CD1c-positive myeloid dendritic cell (primary cell): ENCODE data around the gene ZNF444.
A peak's percentile ranks its signal among the peaks of the same experiment; 100 is the strongest.

Source experiments
- DNase-seq: peaks from one replicate; pipeline ENCODE4 v3.0.0-alpha.2; 2016; ENCODE audit errors: extremely low spot score

The ZNF444 gene

DNA sequence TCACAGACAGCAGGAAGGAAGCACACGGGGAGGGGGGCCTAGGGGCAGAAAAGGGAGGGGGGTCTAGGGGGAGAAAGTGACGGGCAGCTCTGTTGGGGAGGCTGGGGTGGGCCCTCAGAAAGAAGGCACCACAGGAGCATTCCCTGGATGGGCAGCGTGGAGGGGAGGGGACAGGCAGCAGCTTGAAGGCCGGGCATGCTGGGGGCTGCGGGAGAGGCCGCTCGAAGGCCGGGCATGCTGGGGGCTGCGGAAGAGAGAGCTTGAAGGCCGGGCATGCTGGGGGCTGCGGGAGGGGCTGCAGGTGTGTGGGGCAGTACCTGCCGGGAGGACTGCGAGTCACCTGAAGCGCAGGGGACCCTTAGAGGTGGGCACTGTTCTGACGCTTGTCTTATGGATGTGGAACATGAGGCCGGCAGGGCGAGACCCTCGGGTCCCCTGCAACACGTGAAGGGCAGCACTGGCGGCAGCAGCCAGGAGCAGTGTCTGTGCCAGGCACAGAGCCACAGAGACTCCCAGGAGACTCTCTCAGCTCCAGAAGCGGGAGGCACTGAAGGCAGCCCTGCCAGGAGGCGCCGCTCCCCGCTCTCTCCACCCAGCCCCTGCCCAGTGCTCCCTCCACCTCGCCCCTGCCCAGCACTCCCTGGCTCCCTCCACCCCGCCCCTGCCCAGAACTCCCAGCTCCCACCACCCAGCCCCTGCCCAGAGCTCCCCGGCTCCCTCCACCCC, 33.3 kb upstream of the ZNF444 start:
- no peak for DNase-seq

DNA sequence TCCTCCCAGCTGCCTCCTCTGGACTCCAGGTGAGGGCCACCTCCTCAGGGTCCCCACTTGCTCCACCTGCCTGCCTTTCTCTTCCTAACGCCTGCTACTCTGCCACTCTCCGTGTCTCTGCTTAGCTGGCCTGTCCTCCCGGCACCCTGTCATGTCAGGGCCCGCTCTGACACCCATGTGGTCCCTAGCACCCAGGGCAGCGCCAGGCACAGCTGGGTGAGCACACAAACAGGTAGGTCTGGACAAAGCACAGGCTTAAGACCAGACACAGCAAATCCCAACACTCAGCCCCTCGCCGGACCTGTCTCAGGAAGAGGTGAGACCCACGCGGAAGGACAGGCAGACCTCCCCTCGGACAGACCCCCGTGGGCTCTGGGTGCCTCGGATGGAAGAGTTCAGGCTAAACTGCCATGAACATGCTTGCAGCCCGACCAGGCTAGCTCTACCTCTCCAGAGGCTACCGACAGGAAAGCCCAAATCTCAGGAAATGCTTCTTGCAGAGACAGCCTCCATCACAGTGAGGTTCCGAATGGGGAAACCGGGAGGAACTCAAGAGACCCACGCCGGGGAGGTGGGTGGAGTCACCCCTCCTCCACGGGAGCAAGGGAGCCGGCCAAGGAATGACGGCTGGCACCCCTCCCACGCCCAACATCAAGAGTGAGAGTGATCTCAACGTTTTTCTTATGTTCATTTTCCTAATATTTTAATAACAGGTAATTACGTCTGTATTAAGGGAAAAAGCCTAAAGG, 32.5 kb upstream of the ZNF444 start:
- no peak for DNase-seq

DNA sequence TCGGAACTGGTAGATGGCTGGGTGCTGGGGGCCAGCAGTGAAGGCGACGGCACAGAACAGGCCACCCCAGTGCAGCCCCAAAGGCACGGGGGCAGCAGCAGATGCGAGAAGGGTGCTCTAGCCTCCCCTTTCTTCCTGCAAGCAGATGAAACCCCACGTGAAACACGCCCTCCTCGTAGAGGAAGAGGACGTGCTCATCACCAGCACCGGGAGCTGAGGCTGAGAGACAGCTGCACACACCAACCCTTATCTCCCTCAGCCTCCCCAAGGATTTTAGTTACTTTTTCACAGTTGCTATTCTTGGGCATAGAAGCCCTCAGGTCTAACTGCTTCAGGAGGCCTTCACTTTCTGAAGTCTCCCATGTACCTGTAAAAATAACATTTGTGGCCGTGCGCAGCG, 31.9 kb upstream of the ZNF444 start:
- DNase-seq, result no peak

DNA sequence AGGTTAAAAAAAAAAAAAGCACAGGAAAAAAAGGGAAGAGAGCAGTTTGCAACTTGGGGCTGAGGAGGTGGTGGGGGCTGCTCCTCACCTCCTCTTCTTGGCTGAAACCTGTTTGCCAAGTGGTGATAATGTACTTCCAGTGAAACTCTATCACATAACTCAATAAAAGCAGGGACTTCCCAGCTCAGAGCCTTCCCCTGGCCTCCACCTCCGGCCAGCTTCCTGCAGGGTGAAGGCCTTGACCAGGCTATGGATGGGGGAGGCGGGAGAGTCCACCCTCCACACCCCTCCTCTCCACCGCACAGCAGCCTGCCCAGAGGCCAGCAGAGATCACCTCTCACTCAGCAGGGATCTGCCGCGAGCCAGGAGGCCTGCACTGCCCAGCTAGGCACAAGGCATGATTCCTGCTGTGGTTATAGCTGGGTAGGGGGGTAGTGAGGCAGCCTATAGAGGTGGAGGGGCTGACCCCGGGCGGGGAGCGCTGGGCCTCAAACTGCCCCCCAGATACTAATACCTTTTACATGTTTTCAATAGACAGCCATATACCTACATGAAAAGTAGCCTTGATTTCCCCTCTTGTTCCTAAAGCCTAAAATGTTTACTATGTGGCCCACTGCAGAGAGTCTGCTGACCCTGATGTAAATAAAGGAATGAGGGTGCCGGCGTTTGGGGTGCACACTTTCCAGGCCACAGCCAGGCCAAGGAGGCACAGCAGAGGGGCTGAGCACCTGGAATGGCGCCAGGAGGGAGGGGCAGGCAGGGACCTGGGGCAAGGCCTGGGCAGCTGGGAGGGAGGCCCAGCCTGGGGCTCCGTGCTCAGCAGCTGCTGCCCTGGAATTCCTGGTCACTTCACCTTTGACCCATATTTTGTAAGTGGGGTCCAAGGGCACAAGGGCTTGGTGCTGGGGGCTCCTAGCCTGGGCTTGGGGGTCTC, 30.3 kb upstream of the ZNF444 start:
- DNase-seq, result peak; percentile 44

DNA sequence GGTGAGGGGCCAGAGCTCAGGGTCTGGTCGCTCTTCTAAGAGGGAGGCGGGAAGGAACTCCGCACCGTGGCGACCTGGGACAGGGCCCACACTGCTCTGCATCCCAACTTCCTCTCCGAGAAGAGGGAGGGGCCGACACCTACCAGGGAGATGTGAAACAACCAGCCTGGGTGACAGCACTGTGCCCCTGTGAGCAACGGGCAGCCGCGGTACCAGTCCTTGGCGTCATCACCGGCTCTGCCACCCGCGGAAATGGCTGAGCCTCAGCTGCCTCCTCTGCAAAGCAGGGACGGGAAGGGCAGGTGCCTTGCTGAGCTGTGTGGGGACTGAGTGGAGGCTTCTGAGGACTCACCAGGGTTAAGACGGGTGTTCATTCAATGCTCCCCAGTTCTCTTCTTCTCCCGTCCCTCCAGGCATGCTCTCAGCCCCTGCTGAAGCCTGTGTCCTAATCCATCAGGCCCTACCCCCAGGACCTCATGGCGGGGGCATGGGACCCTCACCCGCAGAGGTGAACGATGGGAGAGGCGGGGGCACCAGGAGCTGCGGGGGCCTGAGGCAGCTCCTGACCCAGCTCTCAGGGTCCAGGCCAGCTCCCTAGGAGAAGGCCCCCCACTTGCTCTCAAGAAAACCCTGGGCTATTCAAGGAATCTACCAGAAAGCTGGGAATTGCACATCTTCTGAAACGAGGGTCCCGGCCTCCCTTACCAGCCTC, 29.3 kb upstream of the ZNF444 start:
- DNase-seq, result peak; percentile 92

DNA sequence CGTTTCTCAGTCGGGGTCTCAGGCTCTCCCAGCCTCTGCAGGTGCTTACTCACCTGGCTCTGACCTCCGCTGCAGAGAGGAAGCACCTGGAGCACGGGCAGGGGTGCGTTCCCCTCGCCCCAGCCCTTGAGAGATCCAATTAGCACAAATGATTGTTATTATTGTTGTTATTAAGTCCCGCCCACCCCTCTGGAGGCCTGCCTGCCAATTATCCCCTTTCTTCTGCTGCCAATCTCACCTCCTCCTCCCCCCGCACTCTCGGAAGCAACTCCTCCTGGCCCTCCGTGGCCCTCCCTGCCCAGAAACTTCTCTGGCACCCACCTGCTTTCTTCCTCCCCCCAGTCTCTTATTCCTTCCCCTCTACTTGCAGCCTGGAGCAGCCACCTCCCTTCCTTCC, 28.8 kb upstream of the ZNF444 start:
- DNase-seq, result no peak

DNA sequence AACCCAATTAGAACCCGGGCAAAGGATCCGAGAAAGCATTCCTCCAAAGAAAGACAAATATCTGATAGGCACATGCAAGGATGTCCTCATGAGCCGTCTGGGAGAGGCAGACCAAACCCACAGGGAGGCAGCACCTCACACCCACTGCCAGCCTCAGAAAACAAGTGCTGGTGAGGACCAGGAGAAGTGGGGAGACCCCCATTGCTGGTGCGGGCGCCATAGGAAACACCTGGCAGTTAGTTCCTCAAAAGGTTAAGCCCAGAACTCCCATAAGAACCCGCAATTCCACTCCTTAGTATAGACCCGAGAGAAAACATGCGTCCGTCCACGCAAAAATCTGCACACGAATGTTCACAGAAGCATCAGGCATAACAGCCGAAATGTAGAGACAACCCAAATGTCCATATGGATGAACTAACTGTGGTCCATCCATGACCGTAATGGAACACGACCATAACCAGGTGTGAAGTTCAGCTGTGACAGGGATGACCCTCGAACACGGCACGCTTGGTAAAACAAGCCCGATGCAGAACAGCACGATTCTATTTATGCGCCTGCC, 27.9 kb upstream of the ZNF444 start:
- DNase-seq, result no peak

DNA sequence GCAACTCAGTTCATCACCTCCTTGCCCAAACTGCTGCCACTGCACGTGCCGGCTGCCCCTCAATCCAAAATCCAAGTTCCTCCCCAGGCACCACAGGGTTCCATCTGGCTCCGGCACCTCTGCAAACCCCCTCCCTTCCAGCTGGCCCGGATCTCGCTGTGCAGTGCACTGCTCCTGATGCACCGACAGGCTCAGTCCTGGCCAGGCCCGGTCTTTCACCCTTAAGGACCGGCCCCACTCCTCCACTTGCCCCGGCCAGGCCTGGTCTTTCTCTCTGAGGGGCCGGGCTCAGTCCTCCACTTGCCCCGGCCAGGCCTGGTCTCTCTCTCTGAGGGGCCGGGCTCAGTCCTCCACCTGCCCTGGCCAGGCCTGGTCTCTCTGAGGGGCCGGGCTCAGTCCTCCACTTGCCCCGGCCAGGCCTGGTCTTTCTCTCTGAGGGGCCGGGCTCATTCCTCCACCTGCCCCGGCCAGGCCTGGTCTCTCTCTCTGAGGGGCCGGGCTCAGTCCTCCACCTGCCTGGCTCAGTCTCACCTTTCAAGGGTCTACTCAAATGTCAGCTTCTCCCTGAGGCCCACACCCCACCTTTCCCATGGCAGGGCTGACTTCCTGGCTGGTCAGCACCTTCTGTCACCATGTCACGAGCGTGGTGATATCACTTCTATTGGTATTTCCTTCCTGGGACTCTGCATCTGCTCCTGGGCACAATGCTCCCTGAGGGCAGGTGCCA, 26.9 kb upstream of the ZNF444 start:
- no peak for DNase-seq

DNA sequence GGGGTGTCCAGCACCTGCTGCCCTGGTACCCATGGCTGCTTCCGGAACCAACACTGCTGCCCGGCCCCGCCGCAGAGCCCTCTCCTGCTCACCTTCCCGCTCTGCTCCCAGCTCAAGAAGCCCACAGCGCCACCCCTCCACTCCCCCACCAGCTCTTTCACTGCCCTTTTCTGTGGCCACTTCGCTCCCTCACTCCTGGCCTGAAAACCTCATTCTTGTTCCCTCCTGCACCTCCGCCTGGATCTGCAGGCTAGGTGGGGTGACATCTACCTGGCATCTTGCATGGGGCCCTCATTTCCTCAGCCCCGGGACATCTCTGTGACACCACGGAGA, 26.3 kb upstream of the ZNF444 start:
- DNase-seq, result no peak

DNA sequence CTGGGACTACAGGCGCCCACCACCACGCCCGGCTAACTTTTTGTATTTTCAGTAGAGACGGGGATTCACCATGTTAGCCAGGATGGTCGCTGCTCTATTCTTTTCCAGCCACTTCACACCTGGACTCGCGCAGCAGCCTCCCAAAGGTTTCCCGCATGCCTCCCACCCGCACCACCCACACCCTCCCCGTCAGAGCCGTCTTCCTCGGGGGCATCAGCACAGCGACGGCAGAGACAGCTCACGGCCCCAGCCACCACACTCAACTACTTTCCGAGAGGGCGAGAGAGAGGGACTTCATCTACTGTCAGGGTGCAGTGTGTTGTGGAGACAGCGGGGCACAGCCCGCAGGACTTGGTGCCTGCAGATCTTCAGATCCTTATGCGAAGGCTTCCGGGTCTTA, 25.6 kb upstream of the ZNF444 start:
- no peak for DNase-seq

DNA sequence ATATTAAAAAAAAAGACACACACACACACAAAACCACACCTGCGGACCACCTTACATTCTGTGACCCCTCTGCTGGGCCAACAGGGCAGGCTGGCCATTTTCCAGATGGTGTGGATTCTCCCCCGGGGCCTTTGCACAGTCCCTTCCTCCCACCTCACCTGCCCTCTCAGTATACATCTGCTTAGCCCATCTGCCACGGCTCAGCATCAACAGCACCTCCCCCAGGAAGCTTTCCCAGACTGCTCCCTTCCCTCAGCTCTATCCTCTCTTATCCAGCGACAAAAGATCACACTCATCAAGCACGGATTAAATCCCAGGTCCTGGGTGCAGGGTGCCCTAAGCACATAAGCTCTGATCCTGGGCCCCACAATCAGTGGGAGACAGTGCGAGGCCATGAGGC, 24.5 kb upstream of the ZNF444 start:
- no peak for DNase-seq

DNA sequence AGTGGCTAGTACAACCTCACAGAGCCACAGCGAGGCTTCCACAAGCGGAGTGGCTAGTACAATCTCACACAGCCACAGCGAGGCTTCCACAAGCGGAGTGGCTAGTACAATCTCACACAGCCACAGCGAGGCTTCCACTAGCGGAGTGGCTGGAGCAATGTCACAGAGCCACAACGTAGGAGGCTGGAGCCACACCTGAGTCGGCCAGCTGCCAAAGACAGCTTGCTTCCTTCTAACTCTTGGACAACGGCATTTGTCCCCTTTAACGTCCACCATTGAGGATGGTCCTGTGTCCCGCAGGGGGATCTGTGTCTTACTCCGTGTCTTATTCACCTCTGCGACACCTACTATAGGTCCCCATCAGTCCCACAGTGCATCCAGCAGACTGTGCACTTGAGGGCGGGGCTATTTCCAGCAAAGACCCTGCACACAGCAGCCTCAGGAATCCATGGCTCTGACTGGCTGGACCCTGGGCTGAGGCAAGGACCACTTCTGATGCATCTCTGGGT, 23.7 kb upstream of the ZNF444 start:
- DNase-seq, result no peak

DNA sequence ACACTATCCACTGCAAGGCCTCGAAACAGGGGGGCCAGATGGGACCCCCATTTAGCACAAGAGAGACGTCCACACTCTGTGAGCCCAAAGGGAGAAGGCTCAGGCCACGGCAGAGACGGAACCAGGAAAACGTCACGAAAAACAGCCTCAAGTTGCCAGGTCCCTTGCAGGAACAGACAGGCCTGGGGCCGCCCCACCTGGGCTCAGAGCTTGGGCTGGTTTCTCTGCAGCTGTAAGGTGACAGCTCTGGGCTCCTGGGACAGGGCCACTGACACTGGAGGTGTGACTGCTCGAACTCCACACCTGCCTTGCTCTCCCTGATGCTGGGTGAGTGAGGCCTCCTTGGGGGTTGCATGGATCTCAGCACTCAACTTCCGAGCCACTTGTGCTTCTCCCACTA, 23.2 kb upstream of the ZNF444 start:
- DNase-seq, result no peak

DNA sequence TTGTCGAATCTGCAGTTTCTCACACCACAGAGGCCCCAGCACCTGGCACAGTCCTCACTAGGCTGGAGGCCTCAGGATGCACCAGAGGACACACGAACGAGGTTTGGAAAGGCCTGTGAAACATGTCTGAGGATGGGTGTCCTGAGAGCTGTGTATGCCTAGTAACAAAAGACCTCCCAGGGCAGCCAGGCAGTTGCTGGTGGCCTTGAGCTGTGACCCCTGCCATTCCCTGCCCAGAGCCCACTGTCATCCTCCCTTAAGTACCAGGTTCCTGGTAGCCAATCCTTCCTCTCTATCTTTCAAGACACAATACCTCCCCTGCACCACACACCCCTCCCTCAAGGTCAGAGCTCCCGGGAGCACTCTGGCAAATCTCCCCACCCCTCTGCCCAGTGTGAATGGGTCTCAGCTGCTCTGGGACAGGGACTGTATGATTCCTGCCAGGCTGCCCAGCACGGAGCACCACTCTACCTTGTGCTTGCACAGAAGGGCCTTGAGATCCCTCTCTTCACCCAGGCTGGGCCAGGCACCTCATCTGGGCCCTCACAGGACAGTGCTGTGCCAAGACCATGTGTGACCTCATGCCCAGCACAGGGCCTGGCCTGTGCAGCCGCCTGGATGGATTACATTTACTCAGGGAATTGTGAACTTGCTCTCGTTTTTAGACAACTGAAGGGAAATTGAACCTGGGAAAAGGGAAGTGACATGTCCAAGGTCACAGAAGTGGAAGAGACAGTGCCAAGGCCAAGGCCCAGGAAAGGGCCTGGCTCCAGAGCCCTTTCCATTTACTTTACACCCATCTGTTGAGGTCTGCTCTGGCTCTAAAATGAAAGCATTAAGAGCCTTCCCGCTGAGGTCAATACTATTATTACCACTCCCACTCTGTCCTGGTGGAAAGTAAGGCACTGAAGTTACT, 22.2 kb upstream of the ZNF444 start:
- DNase-seq, result peak; percentile 67

DNA sequence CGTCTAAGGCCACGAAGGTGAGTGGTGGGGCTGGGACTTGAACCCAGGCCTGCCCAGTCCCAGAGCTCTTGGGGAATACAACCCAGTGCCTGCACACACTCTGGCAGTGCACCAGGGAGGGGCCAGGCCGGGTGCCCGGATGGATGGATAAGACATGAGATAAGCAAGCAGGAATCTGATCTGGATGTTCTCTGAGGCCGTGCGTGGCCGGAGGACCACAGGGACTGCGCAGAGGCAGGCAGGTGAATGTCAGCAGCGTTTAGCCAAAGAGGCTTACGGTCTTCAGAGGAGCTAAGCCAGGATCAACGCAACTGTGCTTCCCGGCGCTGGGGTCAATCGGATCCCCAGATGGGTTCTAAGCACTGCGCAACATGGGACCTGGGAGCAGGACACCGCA, 21.5 kb upstream of the ZNF444 start:
- no peak for DNase-seq

DNA sequence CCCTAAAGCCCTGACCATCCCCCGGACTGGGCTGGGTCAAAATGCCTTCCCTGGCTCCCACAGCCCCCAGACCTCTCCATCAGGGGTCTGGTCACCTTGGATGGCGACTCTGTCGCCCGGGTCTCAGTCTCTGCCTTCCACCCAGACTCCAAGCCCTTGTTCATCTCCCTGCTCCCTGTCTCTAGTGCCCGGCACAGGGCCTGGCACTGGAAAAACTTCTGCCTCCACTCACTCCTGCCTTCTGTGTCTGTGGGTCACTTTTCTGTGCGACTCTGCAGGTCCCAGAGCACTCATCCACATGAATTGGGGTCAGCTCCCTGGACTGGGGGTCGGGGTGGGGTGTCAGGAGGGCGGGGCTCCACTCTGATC, 21.1 kb upstream of the ZNF444 start:
- DNase-seq, result no peak

DNA sequence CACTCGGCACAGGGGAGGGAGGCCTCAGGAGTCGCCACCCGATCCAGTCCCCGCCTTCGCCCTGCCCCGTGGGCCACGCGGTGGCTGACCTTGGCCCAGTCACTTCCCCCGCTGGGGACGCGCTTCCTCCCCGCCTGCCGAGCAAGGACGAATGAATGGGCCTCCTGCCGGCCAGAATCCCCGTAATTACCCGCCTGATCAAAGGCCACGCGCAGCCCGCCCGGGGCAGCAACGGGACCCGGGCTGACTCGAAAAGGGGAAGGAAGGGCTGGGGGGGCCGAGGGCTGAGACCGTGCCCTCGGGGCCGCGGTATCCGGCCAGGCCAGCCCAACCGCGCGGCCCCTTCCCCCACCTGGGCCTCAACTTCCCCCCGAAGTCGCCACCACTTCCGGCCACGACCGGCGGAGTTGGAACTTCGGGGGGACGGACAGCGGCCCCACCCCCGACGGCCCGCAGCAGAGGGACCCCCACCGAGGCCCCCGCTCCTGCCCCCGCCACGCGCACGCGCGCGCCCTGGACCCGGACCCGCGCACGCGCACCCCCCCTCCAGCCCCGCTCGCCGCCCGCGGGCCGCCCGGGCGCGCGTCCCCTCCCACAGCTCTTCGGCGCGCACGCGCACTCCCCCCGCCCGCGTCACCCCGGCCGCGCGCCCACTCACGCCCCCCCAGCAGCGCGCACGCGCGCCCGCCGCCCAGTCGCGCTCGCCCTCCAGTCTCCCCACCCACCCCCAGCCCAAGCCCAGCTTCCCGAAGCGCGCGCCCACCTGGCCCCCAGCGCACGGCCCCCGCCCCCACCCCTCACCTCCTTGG, 20.5 kb upstream of the ZNF444 start:
- peak; percentile 95 for DNase-seq

DNA sequence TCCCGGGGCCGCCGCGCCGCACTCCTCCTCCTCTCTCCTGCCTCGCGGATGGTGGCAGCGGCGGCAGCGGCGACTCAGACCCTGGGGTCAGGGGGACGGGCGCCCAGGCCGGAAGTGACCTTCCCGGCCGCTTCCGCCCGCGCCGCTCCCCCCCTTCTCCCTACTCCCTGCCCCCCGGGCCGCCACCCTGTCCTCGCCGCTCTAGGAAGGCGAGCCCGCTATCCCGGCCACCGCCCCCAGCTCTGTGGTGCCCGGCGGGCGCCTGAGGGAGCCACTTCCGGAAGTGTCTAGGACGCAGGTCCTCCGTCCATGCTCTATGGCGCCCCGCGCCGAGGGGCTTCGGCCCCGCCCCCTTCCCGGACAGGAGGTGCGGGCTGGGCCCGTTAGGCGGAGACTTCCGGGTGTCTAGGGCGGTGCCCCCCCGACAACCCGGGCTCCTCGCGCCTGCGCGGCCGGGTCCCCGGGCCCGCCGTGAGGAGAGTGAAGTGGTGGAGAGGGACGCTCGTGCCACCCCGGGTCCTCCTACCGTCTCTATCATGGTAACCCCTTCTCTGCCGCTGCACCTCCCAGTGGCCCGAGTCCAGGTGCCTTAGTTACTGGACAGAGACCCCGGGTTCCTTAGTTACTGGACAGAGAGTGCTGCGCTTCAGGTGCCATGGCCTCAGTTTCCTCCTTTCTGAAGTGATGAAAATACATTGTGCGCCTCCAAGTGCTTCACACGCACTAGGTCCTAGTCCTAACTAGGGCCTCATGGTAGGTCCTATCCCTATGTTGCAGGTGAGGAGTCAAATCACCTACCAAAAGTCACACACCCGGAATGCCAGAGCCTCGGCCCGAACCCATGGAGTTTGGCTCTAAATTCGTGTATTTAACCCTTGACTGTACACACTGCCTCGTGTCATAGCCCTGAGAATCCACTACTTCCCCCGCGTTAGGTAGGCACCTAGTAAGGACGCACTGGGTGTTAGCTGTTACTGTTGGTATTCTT, 19.6 kb upstream of the ZNF444 start, which contains the start of gene ZNF787:
ZNF787 (minus strand) TSS at position 116 of the 988 bp plus-strand sequence. CDS start 18,078 bp downstream, outside the sequence.
- DNase-seq, result peak; percentile 97
